Measurements from ENCODE around the gene CCDC92B.
"Not testable (repeated sequence)": the region's sequence is repeated elsewhere in the genome, so short reads cannot be mapped to it uniquely, and the experiment has no call there.

Gene CCDC92B

DNA sequence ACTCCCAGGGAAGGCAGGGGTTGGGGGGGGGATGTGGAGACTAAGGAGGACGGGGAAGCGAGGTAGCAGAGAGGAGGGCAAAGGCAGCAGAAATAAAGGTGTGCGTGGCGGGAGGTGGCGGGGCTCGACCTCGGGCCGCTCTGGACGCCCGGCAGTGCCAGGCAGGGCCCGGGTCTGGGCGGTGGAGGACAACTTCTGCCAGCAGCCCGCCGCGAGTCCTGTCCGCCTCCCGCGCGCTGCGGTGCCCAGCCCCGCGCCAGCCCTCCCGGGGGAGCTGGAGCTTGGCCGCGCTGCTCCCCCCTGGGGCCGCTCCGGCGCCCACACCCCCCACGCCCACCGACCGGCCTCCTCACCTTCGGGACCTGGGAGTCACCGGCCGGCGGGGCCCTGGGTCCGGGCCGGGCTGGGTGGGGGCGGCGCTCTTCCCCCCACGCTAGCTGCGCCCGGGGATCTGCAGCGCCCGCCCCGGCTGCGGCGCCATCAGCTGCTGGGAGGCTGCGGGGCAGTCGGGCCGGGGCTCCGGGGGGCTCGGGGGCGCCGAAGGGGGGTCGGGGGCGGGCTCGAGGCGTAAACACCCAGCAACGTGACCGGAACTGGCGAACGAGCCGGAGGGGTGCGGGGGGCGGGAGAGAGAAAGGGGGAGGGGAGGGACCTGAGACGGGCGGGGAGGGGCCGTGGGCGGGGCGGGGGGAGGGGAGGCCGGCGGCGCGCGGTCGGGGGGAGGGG lies at the start of gene CCDC92B:
Gene CCDC92B (minus strand): TSS at position 595 of the 726 bp plus-strand sequence. CDS start 14,507 bp downstream, outside the sequence.
- DNase-seq (ENCODE audit: low read depth in 1 of 2, low spot score in 1 of 2) = no peak

DNA sequence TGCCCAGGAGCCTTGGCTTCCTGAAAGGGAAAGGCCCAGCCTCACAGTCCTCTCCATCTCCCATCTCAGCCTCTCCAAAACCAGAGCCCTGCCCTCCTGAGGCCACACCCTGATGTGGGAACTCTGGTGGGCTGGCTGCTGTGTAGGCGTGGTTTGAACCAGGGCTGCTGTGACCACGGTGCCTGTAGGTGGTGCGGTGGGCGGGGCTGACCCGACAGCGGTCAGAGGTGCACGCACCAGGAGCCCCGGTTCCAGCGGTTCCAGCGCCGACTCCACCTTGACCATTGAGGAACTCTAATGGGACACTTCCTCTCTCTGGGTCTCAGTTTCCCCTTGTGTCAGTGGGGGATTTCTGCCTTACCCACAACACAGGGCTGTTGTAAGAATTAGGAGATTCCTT lies 49.2 kb upstream of the CCDC92B start:
- no peak for DNase-seq (ENCODE audit: low read depth in 1 of 2, low spot score in 1 of 2)

DNA sequence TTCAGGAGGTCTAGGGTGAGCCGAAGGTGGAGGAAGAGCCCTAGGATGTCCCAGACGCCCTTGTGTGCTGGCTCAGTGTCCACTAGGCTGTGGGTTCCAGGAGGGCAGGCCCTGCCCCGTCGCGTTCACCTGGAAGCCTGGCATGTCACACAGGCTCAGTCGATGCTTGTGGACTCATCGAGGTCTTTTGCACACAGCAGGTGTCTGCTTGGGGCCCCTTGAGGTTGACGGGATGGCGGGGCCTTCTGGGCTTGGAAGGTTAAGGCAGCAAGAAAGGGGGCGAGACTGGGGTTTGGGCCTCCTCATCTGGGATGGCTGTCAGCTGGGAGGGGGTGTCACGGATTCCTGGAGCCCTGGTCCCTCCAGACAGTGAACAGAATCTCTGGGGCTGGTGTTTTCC lies 48.7 kb upstream of the CCDC92B start:
- DNase-seq (ENCODE audit: low read depth in 1 of 2, low spot score in 1 of 2) = no peak

DNA sequence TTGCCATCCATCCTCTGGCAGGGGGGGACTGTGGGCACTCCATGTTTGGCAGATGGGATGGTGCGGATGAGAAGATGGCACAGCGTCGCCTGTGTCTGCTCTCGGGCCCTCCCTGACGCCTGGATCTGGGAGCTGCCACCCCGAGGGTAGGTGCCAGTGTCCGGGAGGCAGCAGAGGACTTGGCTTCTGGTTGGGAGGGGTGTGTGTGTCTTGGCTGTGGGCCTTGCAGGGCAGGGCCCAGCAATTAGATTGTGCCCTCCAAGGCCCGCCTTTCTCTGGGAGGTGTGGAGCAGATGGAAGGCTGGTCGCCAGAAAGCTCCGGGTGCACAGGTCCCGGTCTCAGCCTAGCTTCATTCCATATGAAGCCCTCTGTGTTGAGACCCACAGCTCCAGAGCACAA lies 48.2 kb upstream of the CCDC92B start:
- no peak for DNase-seq (ENCODE audit: low read depth in 1 of 2, low spot score in 1 of 2)

DNA sequence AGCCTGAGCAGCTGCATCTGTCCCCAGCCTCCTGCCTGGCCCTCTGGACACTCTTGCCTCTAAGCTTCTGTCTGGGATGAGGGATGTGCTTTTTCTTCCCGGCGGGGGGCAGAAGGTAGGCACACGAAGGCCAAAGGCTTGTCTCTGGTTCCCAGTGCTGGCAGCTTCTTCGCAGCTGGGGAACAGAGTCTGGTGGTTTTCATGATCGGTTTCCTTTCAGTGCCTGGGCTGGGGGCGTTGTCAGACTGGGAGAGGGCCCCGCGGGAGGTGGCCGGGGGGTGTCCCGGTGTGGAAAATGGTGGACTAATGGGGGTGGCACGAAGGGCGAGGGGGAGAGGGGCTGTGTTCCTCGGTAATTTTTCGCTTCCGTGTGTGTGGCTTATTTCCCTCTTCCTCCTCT lies 47.8 kb upstream of the CCDC92B start:
- no peak for DNase-seq (ENCODE audit: low read depth in 1 of 2, low spot score in 1 of 2)

DNA sequence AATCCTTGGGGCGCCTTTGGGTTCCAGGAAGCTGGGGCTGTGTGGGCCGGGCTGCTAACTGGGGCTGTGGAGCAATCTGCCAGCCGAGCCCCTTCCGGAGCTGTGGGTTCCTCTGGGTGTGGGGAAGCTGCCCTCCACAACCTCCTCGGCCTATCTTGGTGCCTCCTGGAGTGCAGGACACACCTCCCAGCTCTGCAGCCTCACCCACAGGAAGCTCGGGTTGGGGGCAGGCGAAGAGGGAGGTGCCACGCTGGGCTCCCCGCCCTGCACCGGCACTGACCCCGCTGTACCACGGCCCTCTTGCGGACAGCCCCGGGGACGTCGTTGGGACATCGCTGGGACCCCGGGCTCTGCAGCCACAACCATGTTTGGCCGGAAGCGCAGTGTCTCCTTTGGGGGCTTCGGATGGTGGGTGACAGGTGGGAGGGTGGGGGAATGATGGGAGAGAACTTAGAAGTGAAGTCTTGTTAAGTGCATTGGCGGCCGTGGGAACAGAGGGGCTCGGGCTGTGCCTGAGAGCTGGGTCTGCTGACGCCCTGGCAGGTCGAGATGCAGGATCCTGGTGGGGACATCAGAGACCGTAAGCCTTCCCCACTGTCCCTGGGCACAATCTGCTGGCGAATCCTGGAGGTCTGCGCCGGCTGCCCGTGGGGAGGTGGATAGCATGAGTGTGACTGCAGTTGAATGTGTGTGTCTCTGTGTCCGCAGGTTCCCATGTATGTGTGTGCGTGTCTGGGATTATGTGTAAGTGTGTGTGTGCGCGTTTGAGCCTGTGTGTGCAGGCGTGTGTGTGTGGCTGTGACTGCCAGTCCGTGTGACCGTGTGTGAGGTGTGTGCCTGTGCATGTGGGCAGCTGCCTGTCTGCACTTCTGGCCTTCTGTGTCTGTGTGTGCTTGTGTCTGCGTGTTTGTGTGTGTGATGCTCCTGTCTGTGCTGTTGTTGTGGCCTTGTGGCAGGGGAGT lies 47.0 kb upstream of the CCDC92B start, which contains the start of gene RAP1GAP2:
Gene RAP1GAP2 (plus strand): TSS at position 275 of the 962 bp plus-strand sequence. CDS start 90 bp downstream, at position 365.
- DNase-seq (ENCODE audit: low read depth in 1 of 2, low spot score in 1 of 2) = peak; percentile 30 to 50

DNA sequence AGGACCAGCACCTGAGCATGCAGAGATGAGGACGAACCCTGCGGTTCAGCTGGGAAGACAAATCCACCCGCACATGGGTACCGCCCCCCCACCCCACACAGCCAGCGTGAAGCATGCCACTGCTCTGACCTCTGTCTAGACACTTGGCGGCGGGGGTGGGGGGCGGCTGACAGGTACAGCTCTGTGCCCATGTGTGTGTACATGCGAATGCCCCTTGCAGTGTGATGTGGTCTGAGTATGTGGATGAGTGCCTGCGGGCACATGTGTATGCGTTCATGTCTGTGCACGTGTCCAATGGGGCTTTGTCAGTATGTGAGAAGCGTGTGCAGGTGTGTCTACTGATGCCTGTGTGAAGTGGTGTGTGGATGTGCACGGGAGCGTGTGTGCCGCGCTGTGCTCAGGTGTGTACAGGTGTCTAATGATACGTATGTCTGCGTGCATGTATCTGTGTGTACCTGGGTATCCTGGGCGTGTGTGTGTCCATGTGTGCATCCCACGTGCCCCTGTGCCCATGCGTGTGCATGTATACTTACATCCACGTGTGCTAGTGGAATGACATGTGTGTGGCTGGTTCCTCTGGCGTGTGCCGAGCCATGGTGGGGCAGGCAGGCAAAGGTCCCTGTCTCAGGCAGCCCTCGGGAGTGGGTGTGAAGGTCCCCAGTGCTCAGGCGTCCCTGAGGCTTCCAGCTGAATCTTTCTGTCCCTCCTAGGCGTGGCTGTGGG lies 46.1 kb upstream of the CCDC92B start:
- DNase-seq (ENCODE audit: low read depth in 1 of 2, low spot score in 1 of 2) = no peak

DNA sequence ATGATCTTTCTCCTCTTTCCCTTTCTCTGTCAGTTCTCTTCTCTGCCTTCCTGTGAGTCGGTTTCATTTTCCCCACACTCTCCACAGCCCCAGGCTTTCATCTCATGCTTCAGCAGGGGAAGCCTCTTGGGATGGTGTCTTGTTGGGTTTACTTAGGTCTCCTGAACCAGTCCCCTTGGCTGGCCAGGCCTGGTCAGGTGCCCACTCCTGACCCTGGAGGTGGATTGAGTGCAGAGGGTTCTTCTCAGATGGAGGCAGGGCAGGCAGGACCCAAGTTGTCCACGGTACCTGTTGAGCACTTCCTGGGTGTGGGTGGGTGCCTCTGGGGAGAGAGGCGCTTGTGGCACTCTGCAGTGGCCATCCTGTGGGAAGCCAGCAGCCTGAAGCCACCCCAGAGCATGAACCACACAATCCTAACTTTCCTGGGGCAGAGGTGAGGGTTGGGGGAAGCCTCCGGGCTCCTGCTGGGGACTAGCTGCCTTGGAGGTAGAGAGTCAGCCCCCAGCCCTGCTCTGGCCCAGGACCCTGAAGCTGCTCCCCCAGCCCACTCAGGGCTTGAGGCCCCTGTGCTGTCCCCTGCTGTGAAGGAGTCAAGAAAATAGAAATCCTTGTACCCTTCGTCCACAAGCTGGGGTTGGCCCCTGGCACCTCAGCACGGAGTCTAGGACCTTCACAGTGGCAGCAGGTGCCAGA lies 44.8 kb upstream of the CCDC92B start:
- no peak for DNase-seq (ENCODE audit: low read depth in 1 of 2, low spot score in 1 of 2)

DNA sequence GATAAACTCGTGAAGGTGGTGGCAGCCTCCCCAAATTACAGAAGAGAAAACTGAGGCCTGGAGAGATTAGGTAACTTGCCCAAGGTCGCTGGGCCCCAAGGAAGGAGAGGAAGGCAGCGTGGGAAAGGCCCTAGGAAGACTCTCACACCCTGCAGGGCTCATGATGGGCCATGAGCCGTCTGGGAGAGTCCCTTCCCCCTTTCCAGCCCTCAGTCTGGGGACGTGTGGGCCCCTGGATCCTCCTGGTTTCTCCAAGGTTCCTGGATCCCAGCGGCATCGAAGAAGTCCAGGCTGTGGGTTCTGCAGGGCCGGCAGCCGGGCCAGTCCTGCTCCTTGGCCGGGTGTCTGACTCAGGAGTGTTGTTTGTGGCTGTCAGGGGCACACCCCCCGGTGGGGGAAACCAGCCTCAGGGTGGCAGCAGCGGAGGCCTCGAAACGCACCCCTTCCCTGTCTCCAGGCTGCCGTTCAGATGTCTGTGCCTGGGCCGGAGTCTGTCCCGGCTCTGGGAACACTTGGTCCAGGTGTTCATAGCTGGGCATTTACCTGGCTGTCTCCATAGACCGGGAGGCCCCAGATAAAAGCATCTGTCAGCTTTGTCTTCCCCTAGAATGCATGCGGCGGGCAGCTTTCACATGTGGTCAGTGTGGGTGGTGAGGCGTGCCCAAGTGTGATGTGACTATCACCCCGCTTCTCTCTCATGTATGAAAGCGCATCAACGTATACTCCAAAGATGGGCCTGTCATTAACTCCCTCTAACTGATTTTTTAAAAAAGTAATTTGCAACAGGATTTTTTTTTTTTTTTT lies 43.1 kb upstream of the CCDC92B start:
- peak in 1 of 2 donors; percentile 50 for DNase-seq (ENCODE audit: low read depth in 1 of 2, low spot score in 1 of 2)

DNA sequence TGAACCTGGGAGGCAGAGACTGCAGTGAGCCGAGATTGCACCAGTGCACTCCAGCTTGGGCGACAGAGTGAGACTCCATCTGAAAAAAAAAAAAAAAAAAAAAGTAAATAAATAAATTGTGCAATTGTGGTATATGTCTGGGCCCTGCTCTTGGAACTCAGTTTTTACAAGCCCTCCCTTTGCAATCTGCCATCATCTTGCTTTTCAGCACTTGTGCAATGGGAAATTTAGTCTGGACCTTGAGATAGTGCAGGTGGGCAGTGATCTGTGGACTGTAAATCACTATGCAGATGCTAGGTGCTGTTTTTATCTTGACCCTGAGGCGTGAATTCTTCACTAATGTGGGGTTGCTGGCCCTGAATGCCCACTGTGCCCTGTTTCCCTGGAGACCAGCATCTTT lies 40.2 kb upstream of the CCDC92B start:
- DNase-seq (ENCODE audit: low read depth in 1 of 2, low spot score in 1 of 2) = no peak

DNA sequence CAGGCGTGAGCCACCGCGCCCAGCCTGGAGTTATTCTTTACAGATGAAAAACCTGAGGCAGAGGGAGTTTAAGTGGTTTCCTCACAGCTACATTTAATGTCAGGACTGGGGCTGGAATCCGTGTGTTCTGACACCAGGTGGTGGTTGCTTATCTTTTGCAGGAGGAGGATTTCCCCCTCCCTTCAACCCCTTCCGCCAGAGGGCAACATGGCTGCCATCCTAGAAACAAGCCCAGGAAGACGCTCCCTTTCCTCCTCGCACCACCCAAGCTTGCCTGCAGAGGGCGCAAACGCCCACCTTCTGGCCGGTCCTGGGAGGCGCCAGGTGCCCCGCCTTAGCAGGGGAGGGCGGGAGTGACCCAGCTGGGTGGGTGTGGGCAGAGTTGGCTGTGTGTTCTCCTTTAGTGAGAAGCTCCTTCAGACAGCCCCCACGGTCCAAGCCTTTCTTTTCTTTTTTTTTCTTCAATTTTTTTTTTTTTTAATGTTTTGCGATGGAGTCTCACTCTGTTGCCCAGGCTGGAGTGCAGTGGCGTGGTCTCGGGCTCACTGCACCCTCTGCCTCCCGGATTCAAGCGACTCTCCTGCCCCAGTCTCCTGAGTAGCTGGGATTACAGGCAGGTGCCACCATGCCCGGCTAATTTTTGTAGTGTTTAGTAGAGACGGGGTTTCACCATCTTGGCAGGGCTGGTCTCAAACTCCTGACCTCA lies 36.9 kb upstream of the CCDC92B start:
- DNase-seq (ENCODE audit: low read depth in 1 of 2, low spot score in 1 of 2) = peak; percentile 82

DNA sequence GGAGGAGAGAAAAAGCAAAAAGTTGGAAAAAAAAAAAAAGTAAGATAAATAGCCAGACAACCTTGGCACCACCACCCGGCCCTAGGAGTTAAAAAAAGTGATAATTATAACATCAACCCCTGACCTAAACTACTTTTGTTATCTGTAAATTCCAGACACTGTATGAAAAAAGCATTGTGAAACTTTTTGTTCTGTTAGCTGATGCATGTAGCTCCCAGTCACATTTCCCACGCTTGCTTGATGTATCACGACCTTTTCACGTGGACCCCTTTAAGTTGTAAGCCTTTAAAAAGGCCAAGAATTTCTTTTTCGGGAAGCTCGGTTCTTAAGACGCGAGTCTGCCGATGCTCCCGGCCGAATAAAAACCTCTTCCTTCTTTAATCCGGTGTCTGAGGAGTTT lies 35.9 kb upstream of the CCDC92B start:
- DNase-seq (ENCODE audit: low read depth in 1 of 2, low spot score in 1 of 2) = not testable (repeated sequence)

DNA sequence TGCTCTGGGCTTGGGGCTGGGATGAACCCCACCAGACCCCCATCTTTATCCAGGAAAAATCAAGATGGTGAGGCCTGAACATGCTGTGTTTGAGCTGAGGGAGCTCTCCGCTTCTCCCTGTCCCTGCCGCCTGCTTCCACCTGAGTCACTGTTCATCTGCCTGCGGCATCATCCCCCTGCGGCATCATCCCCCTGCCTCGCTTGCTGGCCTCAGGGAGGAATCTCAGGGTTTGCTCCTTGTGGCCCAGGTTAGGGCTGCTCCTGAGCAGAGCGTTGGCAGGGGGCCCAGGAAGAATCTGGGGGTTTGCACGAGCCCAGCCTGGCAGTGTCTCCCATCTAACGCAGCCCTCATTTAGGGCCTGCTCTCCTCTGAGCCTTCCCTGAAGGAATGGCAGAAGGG lies 35.4 kb upstream of the CCDC92B start:
- no peak for DNase-seq (ENCODE audit: low read depth in 1 of 2, low spot score in 1 of 2)

DNA sequence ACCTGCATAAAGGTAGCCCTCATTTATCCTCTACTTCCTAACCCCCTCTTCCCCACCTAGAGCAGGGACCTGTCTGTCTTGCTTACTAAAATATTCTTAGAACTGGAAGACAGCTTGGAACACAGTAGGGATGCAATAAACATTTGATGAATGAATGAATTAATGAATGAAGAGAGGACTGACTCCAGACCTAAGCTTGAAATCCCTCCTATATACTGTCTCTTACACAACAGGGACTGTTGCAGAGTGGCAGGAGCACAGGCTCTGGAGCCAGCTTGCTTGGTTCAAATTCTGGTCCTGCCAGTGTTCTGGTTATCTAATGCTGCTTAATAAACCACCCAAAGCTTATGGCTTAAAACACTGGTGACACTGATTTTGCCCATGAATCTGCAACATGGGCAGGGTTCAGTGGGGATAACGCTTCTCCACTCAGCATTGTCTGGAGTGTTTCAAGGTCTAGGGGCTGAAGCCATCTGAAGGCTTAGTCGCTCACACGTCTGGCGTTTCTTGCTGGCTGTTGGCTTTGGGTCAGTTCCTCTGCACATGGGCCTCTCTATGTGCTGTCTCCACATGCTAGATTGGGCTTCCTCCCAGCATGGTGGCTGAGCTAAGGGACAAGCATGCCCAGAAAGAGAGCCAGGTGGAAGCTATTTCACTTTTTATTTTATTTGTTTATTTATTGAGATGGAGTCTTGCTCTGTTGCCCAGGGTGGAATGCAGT lies 34.0 kb upstream of the CCDC92B start:
- DNase-seq (ENCODE audit: low read depth in 1 of 2, low spot score in 1 of 2) = no peak

DNA sequence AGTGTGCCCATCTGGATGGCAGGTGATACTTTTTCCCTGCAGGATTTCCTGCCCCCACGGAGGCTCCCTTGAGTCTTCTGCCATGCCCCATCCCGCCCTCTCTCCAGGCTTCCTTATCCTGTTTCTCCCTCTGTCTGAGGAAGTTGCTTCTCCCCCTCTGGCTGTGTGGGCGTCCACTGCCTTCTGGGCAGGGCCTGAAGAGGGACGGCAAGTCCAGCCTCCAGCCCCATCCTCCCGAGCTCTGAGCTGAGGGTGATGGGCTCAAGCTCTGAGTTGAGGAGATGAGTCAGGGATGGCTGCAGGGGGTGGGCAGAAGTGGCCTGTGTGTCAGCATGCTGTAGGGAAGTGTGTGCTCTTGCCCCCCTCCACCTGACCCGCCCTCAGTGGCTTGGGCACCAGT lies 32.6 kb upstream of the CCDC92B start:
- no peak for DNase-seq (ENCODE audit: low read depth in 1 of 2, low spot score in 1 of 2)

DNA sequence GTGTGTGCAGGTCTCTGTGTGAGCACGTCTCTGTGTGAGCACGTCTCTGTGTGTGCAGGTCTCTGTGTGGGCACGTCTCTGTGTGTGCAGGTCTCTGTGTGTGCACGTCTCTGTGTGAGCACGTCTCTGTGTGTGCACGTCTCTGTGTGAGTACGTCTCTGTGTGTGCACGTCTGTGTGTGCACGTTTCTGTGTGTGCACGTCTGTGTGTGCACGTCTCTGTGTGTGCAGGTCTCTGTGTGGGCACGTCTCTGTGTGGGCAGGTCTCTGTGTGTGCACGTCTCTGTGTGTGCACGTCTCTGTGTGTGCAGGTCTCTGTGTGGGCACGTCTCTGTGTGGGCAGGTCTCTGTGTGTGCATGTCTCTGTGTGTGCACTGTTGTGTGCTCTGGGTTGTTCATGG lies 32.1 kb upstream of the CCDC92B start:
- not testable (repeated sequence) for DNase-seq (ENCODE audit: low read depth in 1 of 2, low spot score in 1 of 2)

DNA sequence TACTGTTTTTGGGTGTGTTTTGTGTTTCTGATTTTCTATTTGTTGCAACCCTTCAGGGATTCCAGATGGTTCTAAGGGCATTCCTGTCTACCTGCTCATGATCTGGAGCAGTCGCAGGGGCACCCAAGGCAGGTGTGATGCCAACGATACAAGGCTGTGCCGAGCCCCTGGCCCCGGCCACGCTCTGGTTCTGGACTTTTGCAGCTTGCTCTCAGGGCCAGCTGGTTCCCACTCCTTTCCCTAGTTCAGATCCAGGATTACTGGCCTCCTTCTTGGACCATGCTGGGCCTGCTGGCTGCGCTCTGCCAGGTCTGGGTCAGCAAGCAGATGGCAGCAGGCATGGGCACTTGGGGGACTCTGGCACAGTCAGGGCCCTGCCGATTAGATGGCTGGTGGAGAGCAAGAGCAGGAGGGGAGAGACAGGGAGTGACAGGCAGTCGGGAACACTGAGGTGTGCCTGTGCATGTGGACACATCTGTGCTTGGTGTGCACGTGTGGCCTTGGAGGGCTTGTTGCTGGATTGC lies 31.5 kb upstream of the CCDC92B start:
- no peak for DNase-seq (ENCODE audit: low read depth in 1 of 2, low spot score in 1 of 2)

DNA sequence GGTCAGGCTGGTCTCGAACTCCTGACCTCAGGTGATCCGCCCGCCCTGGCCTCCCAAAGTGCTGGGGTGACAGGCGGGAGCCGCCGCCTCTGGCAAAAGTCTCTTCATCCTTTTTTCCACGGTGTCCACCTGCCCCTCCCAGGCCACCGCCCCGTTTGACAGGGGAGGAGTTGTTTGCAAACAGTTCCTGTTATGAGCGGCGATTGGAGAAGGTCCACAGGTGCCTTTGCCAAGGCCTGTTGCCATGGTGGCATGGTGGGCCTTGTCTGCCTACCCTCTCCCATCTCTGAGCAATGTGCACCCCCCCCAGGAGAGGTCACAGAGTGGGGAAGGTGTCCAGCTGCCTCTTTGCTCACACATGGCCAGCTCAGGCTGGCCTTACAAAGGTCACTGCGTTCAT lies 30.8 kb upstream of the CCDC92B start:
- no peak for DNase-seq (ENCODE audit: low read depth in 1 of 2, low spot score in 1 of 2)
